Hair follicle dermal papilla cell (primary cell): ENCODE measurements around the gene DRP2. TPM values are rescaled to one million over a fixed set of nuclear protein-coding genes. Genes with fewer than 3 reads are reported as not detected.

Experiments
- small RNA-seq: library from RNA; depleted of rRNA; stranded (forward); fragments of <200 nt; gene quantifications from one replicate; pipeline ENCODE3, GENCODE V24; 2012
- total RNA-seq: library from RNA; depleted of rRNA; stranded (reverse); fragments of >200 nt; gene quantifications from 2 replicates; pipeline ENCODE4 v1.2.3, GENCODE V29; 2012

DRP2 gene
- total RNA-seq, result 3.0 and 3.4 TPM in 2 replicates

DNA sequence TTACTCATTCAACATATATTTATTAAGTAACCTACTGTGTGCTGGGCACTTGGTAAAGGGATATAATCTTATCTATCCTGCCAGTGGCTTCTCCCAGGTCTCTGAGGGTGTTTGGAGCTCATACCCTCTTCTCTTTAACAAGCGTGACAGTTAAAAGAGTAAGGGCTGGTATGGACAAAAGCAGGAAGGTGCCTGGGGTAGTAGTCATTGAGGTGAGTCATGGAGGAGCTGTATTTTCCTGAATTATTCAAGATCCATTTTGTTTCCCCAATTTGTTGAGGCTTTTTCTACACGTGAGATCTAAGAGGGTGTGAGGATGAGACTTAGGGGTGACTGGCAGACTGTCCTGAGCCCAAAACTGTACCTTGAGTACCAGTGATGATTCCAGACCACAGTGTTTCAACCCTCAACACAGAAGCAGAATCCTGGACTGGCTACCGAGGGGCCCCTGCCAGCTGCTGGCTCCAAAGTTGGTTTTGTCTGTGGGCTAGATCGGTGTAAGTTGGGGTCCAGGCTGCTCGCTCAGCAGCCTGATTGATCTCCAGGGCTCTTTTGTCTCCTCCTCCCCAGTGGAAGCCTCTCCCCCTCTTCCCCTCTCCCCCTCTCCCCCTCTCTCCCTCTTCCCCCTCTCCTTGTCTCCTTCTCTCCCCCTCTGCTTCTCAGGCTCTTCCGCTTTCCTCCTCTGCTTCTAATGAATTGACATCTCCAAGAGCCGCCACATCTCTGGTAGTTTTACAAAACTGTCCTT is at the start of gene DRP2:
DRP2 (plus strand) TSS at position 671 of the 748 bp plus-strand sequence. CDS start 11,862 bp downstream, outside the sequence.

DNA sequence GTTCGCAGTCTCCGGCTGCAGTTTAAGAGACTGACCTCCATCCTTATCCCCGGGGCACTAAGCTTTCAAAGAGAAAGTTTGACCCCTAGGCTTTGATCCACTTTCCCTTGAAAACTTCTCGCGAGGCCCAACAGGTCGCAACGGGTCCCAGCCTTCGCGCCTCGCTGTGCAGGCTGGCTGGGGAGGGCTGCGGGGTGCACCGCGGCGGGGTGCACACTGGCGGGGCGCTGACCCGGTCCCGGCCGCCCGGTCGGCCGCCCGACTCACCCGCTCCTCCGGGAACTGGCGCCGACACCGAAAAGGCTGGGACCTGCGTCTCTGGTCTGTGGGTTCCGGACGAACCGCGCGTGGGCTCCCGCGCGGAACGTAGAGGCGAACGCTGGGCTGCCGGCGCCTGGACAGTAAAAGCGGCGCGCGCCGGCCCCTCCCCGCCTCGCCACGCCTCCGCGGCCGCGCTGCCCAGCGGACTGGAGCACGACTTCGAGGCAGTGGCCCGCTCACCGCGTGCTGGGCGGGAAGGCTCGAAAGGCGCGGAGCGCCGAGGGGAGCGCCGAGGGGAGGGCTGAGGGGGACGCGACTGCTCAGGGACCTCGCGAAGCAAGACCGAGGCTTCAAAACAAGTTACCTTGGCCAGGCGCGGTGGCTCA is 71.5 kb downstream of the DRP2 start, which contains the start of gene TAF7L:
TAF7L (minus strand) TSS at position 378 of the 647 bp plus-strand sequence. CDS start 3,791 bp downstream, outside the sequence.

Small RNAs within 50 kb of the gene (small RNA-seq; reads per million reads assigned to genes)
- not detected for gene Z70280.1

Other genes starting within 250 kb of the DRP2 start
- gene TRMT2B, start 167.7 kb upstream of the DRP2 start, total RNA-seq, result 8.9 and 12.0 TPM in 2 replicates
- gene TMEM35A, start 140.9 kb upstream of the DRP2 start, total RNA-seq, result 1.8 and 2.6 TPM in 2 replicates
- gene CENPI, start 121.6 kb upstream of the DRP2 start, total RNA-seq, result 6.0 and 6.1 TPM in 2 replicates
- gene TAF7L, start 71.5 kb downstream of the DRP2 start, total RNA-seq, result 0.16 TPM in 1 of 2 replicates, not detected in the other
- 2.7 and 4.7 TPM in 2 replicates for gene TIMM8A, start 129.0 kb downstream of the DRP2 start, total RNA-seq
- not detected in 2 replicates for gene BTK, start 166.4 kb downstream of the DRP2 start, total RNA-seq
- 270 and 465 TPM in 2 replicates for gene RPL36A, start 171.2 kb downstream of the DRP2 start, total RNA-seq
- gene GLA, start 188.1 kb downstream of the DRP2 start, total RNA-seq, result 11.0 and 13.4 TPM in 2 replicates
- gene HNRNPH2, start 188.4 kb downstream of the DRP2 start, total RNA-seq, result 55.3 and 60.6 TPM in 2 replicates